A673 (cell line): Measurements from ENCODE around the gene FES.

Experiments used
- EZH2 ChIP-seq: fragments of 200-600 bp; sonication (generic); IDR thresholded peaks from 2 replicates; pipeline ENCODE4 v1.6.1; 2017; ENCODE audit warnings: borderline replicate concordance, low read depth, mild to moderate bottlenecking, mixed read lengths, antibody characterized with exemption, low read length; ENCODE audit not compliant: poor library complexity, severe bottlenecking
- TF ChIP-seq, protein P1 (sequence below): fragments of 300-800, 200-600 bp; sonication (generic); conservative IDR thresholded peaks from 2 replicates; pipeline ENCODE4 v1.5.1; 2017; ENCODE audit warnings: low read depth, mild to moderate bottlenecking, antibody characterized with exemption, low read length, moderate library complexity, mixed read lengths

DNA sequence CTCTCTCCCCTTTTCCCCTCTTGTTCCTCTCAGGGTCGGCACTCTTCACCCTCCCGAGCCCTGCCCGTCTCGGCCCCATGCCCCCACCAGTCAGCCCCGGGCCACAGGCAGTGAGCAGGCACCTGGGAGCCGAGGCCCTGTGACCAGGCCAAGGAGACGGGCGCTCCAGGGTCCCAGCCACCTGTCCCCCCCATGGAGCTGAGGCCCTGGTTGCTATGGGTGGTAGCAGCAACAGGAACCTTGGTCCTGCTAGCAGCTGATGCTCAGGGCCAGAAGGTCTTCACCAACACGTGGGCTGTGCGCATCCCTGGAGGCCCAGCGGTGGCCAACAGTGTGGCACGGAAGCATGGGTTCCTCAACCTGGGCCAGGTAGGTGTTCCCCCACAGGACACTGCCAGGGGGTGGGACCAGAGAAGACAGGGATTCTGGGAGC, 8.7 kb upstream of the FES start:
- TF ChIP-seq, protein P1, sequence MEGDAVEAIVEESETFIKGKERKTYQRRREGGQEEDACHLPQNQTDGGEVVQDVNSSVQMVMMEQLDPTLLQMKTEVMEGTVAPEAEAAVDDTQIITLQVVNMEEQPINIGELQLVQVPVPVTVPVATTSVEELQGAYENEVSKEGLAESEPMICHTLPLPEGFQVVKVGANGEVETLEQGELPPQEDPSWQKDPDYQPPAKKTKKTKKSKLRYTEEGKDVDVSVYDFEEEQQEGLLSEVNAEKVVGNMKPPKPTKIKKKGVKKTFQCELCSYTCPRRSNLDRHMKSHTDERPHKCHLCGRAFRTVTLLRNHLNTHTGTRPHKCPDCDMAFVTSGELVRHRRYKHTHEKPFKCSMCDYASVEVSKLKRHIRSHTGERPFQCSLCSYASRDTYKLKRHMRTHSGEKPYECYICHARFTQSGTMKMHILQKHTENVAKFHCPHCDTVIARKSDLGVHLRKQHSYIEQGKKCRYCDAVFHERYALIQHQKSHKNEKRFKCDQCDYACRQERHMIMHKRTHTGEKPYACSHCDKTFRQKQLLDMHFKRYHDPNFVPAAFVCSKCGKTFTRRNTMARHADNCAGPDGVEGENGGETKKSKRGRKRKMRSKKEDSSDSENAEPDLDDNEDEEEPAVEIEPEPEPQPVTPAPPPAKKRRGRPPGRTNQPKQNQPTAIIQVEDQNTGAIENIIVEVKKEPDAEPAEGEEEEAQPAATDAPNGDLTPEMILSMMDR: no peak
- TF ChIP-seq EZH2: no peak
